GM18511 (cell line): ENCODE measurements around the gene RAPGEF1.
"Not testable (repeated sequence)": the region's sequence is repeated elsewhere in the genome, so short reads cannot be mapped to it uniquely, and the experiment has no call there.

Source experiments
- ATAC-seq: cut with Tn5 transposase; IDR thresholded peaks from one replicate; pipeline ENCODE4 v1.9.1; 2021; ENCODE audit warnings: mild to moderate bottlenecking, moderate library complexity; ENCODE audit not compliant: unreplicated experiment

The RAPGEF1 gene

DNA sequence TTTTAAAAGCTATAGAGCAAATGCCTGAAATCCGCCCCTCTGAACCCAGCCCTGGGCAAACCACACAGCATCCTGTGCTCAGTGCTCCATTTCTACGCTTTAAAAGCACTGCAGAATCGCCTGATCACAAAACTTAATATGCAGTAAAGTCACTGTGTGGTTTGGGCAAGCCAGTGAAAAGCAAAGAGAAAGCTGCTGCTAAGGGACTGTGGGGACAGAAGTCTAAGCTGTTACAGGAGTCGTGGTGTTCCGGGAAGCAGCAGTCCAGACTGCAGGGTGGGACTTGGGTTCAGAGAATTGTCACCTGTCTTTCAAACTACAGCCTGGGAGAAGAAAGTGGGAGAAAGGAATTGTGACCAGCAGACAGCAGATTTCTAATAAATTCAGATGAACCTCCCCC is 8.2 kb downstream of the RAPGEF1 start:
- ATAC-seq, result no peak

DNA sequence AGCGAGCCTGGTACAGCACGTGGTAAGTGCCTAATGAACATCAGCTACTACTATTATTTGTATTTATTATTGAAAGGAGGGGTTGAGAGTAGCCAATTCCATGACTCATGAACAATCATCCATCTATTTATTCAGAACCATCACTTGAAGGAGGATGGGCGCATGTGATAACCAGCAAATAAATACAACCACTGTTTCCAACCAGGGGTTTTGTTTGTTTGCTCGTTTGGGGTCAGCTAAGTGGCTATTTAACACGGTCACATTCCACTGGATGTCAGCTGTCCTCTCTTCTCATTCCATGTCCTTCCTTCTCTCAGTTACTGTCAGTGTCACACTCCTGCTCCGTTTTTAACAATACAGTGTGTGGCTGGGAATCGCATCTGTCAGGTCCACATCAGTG is 8.6 kb downstream of the RAPGEF1 start:
- no peak for ATAC-seq

DNA sequence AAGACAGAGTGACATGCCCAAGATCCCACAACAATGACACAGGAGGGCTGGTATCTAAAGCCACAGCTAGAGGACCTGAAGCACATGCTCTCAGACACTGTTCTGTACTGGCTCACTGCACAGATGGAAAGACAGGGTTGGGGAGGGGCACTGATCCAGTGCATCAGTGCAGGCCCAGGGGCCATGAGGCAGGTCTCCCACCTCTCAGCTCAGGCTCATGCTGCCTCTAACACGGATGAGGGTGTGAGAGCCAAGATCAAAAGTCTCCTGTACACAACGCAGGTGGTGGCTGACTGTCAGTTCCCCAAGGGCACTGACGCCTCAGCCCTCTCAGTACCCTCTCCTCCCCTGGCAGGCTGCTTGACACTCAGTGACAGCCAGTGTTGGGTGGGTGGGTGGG is 10.9 kb downstream of the RAPGEF1 start:
- ATAC-seq, result no peak

DNA sequence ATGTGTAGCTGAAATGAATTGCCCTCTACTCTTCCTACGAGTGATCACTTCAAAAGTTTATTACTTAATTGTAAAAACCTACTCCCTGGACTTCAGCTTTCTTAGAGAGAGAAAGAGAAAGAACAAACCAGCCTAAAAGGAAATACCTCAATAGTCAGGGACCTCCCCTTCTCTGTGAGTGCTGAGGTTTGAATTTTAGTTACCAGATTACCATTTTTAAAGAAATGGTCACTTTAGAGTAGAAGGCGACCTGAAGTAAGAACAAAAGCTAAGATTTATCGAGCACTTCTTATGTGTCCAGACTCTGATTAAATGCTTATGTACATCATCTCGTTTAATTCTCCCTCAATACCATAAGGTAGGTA is 11.3 kb downstream of the RAPGEF1 start:
- no peak for ATAC-seq

DNA sequence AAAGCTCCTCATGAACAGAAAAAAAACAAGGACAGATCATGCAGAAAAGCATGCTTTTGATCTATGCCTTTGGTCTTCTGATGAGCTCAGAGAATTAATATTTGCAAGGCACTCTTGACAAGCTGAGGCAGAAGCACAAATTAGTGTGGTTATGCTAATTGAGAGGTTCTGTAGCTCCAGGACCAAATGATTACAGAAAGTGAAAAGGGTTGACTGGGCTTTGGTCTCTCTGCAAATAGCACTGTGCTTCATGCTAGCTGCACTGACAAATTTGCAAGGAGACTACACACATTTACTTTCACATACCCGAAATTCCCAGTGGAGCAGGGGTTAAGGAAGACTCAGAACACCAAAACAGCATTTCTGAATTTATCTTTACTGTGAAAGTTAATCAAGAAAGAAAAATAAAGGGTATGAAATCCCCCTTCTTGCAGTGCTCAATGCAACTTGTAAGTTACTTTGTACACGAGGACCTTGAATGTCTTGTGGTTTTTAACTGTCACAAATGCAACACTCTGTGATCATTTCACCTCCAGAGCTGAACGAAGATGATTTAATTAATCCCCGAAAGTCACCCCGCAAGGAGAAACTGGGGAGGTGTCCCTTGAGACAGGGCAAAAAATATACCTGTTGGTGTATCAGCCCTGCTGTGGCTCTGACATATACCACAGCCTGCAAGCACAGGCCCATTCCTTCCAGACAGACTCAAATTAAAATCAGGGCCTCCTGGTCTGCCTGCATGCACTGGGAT is 11.9 kb downstream of the RAPGEF1 start:
- no peak for ATAC-seq

DNA sequence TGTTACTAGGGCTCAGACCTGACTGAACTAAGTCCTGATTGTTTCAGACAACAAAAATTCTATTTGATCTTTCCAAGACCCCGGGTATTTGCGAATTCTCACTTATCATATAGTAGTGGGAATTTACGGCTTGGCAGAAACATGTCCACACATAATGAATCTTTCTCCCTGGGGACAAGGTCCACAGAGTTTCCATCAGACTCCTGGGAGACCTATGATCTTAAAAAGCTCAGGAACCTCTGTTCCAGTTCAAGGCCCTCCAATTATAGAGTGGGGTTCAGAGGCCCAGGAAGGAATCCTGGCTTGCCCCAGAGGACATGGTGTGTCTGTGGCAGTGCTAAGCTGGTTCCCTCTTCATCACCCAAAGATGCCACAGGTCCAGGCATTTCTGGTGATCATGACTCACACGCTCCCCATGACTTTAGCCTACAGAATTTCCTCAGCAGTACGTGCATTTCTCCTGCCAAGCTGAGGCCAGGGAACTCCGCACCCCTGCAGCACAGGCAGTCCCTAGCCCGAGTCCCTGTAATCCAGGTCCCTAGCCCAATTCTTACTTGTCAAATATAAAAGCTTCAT is 12.6 kb downstream of the RAPGEF1 start:
- ATAC-seq, result no peak

DNA sequence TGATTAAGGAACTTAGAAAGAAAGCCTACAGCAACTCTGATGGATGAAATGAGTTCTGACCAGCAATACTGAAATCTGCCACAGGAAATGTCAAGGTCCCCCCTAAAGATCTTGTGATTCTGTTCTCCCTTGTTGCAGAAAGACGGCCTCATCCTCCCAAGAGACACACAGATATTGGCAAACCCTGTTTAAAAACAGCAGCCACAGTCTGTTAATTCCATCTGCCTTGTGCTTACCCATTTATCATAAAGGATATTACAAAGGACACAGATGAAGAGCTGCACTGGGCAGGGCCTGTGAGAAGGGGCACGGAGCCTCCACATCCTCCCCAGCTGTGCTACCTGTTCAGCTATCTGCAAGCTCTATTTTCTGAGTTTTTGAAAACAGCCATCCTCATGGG is 15.2 kb downstream of the RAPGEF1 start:
- no peak for ATAC-seq

DNA sequence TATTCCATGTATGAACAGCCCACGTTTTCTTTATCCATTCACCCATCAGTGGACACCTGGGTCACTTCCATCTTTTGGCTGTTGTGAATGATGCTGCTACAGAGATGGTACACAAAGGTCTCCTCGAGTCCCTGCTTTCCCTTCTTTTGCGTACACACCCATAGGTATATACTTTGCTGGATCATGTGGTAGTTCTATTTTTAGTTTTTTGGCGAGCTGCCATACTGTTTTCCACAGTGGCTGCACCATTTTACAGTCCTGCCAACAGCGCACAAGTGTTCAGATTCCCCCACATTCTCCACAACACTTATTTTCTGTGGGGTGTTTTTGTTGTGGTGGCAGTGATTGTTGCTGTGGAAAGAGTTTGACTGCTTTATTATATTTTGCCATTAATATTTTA is 16.2 kb downstream of the RAPGEF1 start:
- no peak for ATAC-seq

DNA sequence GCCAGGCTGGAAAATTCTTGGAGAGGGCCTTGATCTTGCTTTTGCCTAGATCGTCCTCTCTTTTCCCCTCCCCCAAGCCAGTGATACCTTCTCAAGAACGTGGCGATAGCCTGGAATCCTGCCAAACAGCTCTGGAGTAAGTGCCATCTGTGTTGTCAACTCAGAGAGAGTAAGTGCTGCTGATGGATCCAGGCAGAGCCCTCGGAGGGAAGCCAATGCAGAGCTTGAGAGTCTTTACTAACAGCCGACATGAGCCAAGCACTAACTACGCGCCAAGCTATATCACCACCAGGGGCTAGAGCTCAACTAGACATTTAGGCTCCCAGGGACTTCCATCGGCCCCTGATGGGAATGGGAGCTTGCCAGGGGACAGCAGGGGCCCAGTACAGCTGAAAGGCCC is 17.6 kb downstream of the RAPGEF1 start:
- ATAC-seq, result no peak

DNA sequence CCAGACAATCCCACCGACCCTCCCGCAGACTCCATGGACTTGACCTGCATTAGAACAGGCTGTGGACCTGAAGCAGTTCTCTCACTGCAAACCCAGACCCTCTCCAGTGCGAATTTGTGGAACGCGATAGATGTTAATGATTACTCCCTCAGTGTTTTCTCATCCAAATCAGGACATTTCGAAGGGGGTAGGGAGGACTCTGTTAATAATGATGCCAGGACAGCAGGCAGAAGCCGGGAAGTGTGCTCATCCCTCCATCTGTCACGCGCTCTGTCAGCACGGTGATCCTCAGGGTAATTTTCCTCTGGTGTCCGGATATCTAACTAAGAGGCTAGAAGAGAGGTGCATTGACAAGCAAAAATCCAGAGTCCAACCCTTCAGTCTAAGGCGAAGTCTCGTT is 18.8 kb downstream of the RAPGEF1 start:
- no peak for ATAC-seq

DNA sequence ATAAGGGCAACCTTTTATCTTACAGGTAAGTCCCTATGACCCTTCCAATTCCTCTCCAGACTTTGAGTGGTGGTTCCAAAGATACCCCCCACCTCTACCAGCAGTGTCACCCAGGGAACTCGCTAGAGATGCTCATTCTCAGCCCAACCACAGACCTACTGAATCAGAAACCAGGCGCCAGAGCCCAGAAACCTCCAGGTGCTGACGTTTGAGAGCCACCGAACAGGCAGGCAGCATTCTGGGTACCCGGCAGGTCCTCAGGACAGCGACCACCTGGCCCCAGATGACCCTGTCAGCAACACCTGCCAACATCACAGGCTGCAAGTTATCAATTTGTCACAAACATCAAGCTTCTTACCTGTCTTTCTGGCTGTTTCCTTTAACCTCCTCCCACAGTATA is 19.5 kb downstream of the RAPGEF1 start:
- no peak for ATAC-seq

DNA sequence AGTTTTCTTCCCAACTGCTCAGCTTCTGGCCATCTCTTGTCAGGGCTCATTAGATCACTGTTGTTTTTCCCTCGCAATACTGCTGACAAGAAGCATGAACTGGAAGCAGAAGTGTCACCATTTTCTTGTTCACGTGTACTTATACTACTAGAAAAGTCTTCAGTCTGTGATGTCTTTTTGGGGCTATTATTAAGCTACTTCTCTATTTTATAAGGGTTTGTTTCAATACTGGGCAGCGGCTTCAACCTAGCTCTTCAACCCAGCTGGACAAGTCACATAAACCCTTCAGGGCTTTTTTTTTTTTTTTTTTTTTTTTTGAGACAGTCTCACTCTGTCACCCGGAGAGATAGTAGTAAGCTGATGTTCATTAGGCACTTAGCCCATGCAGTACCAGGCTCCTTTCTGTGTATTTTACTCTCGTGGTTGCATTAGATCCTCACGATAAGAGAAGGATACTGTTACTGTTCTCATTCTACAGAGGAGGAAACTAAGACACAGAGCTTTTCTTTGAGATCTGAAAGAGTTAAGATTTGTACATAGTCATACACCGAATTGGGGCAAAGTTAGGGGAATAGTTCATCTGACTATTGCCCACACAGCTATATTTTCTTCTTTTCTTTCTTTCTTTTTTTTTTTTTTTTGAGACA is 20.5 kb downstream of the RAPGEF1 start:
- no peak for ATAC-seq

DNA sequence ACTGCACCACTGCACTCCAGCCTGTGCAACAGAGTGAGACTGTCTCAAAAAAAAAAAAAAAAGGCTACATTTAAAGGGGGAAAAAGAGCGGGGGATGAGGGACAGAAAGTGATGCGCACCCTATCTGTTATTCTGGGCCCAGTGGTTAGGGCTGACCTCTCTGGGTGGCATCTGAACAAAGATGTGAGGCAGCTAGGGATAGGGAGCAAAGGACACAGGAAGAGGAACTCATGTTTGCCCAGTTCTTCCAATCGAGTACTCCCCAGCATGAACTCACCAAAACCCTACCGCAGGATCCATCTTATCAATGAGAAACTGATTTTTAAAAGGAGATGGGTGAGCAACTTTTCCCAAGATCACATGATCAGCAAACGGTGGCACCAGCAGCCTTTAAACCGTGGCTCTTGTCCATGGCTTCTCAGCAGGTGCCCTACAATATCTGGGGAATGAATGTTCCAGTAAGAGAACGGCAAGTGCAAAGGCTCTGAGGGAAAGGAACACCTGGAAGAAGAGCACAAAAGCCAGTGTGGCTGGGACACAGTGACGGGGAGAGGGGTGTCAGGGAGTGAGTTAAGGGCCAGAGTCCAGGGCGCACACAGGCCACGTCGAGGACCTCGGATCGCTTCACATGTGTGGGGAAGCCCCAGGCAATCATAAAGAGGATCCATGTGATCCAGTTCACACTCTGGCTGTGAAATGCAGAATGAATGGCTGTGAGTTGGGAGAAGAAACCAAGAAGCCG is 22.0 kb downstream of the RAPGEF1 start:
- ATAC-seq, result no peak

DNA sequence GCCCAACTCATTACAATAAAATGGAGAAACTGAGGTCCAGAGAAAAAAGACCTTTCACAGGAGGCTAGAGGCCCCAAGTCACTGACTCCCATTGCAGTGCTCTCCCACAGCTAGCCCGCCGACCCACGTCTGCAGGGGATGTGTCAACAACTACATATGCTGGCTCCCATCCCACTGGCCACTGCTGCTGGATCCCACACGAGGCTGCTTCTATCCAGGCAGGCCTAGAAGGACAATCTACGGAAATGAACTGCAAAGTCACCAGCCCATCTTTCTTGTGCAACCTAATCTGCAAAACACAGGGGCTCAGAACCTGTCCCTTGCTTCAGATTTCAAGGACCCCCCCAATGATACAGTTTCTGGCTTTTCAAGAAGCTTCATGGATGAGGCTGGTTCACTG is 24.0 kb downstream of the RAPGEF1 start:
- no peak for ATAC-seq

DNA sequence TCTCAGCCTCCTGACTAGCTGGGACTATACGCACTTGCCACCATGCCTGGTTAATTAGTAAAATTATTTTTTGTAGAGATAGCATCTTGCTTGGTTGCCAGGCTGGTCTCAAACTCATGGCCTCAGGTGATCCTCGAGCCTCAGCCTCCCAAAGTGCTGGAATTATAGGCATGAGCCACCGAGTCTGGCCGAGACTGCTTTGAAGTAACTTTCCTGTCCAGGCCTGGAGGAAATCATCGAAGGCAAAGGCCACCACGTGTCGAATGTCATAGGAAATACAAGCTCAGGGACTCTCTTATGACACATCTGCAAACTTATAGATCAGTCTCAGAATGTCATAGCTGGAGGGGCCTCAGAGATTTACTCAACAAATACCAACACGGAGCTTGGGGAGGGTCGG is 25.1 kb downstream of the RAPGEF1 start:
- no peak for ATAC-seq

DNA sequence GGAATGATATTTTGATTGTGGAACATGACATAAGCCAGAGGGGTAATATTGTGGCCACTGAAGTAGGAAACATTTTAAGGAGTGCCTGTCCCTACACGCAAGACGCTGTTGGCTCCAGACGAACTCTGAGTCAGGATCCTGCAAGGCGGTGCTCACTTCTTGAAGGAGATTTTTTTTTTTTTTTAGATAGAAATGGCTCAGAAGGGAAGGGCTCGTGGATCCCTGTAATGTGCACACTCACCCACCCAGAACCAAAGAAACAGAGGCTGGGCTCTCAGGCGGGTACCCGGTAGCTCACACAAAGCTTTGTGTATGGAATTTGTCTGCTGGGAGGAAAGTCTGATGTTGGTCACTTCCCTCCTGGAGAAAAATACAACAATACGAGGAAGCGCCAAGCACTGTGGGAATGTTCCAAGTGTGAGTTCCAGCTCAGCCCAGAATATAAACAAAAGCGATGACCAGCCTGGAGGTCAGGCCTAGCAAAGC is 25.7 kb downstream of the RAPGEF1 start:
- ATAC-seq, result no peak

DNA sequence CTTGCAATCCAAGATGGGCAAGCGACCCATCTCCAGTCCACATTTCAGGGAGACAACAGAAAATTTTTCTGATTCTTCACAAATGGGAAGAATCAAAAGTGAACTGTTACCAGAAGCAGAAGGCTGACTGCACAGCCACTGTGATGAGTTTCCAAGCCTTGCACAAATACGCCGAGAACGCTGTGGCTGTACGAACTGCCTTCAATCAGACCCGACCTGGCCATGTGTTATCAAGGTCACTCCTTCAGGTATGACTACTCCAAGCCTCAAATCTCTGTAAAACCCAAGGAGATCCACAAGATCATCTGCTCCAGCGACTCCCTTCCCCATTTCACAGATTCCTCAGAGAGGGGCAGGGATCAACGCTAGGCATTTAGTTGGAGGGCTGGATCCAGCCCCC is 26.9 kb downstream of the RAPGEF1 start:
- no peak for ATAC-seq

DNA sequence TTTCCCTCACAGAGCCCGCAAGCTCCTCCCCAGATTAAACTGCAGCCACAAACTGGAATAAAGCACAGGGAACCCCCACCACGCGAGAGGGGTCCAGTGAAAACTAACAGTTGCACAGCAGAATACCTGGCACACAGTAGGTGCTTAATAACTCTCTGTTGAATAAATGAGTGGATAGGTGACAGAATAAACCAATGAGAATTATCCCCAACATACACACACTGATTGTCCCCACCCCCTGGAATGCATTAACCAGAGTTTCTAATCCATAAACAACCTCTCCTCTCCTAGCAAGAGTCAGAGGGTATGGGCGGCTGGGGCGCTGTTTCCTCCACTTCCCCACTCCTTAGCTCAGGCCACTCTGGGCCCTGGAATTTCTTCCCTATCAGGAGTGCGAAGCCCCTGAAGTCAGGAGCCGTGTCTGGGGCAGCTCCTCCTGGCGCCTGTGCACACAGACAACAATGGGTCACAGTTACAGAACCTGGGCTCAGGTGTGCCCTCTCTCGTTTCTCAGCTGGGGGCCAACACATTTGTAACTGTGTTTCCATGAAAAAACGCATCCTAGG is 27.6 kb downstream of the RAPGEF1 start:
- ATAC-seq, result no peak

DNA sequence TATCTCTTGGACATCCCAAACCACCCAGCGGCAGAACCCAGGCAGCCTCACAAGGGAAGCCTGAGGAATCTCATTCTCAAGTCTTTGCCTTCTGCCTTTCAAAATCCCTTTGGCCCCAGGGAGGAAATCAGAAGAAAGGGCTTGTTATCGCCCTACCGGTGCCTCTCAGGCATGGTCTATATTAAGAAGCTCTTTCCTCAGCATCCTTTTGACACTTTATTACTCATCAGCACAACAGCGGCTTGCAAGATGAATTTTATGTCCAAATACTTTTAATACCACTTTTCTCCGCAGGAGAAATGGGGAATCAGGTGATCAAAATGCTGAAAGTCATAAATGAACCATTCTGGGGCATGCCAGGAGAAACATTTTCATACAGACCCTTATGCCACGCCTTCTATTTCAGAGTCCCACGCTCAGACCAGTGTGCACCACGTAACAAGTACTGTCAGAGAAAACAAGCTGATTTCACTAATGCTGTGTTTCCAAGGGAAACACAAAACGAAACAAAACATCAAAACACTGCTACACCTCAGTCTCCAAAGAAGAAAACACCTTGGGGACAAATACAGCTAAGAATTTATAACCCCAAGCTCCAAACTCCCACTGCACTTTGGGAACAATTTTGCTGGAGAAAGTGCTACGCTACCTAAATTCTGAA is 30.0 kb downstream of the RAPGEF1 start:
- peak; percentile 56 for ATAC-seq

DNA sequence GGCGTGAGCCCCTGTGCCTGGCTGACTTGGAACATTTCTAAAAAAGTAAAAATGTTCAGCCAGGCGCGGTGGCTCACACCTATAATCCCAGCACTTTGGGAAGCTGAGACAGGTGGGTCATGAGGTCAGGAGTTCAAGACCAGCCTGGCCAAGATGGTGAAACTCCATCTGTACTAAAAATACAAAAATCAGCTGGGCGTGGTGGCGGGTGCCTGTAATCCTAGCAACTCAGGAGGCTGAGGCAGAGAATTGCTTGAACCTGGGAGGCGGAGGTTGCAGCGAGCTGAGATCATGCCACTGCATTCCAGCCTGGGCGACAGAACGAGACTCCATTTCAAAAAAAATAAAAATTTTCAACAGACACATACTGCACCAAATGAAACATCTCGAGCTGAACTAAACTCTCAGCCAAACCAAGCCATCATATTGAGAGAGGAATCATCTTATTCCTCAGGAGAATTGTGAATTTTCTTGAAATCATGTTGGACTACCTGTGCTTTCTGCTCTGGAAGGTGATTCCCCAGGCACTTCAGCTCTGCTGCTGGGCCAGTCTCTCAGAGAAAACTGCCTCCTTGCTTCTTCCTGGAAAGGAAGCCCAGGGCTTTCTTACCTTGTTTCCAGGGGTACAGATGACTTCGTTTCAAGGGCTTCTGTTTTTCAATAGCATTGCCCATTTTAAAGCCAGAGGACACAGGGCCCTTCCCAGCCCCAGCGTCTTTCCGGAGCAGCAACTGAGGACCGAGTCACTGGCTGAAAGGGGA is 30.7 kb downstream of the RAPGEF1 start:
- not testable (repeated sequence) for ATAC-seq
